ENCODE measurements around the gene ASB1. TPM values are rescaled to one million over a fixed set of nuclear protein-coding genes. Genes with fewer than 3 reads are reported as not detected.

The ASB1 gene
- total and polyA plus RNA-seq, 8 donors = 10.7 to 36.8 (median 18.5) TPM

DNA sequence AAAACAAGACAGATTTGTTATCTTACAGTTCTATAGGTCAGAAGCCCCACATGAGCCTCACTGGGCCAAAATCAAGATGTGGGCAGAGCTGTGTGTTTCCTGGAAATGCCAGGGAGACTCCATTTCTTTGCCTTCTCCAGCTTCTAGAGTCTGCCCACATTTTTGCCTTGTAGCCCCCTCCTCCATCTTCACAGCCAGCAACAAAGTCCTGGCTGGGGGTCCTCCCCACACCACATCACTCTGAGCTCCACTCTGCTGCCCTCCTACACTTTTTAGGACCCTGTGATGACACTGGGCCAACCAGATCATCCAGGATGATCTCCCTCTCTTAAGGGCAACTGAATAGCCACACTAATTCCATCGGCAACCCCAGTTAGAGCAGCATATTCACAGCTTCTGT, 34.3 kb downstream of the ASB1 start:
- no peak overlapping the region for H3K27ac ChIP-seq
- H3K9me3 ChIP-seq = peaks cover 0 to under 1% (median 0%) of the 10 kb centered on the region in 4 donors
- 80 to 100% (median 94%) methylated on average over 1 of the region's 1 CpG for WGBS, 5 donors
- TF ChIP-seq, protein P1, sequence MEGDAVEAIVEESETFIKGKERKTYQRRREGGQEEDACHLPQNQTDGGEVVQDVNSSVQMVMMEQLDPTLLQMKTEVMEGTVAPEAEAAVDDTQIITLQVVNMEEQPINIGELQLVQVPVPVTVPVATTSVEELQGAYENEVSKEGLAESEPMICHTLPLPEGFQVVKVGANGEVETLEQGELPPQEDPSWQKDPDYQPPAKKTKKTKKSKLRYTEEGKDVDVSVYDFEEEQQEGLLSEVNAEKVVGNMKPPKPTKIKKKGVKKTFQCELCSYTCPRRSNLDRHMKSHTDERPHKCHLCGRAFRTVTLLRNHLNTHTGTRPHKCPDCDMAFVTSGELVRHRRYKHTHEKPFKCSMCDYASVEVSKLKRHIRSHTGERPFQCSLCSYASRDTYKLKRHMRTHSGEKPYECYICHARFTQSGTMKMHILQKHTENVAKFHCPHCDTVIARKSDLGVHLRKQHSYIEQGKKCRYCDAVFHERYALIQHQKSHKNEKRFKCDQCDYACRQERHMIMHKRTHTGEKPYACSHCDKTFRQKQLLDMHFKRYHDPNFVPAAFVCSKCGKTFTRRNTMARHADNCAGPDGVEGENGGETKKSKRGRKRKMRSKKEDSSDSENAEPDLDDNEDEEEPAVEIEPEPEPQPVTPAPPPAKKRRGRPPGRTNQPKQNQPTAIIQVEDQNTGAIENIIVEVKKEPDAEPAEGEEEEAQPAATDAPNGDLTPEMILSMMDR (IDR thresholded peaks at IDR 0.05) = no peak
- TF ChIP-seq EP300 (IDR thresholded peaks at IDR 0.05) = no peak
- TF ChIP-seq POLR2A (IDR thresholded peaks at IDR 0.05) = no peak
- H3K4me3 ChIP-seq = no peak overlapping the region
- H3K36me3 ChIP-seq = no peaks in the 10 kb centered on the region
- H3K27me3 ChIP-seq = no peaks in the 10 kb centered on the region
- no peak for DNase-seq
- H3K4me1 ChIP-seq = peaks cover 0 to 19% (median 9%) of the 10 kb centered on the region in 4 donors
- intact Hi-C loops (cut with DNase I; ENCODE audit: low total_unique reads) = no loop called here

GRCh38 chr2:238461491-238461890, 34.8 kb downstream of the ASB1 start:
- no peak overlapping the region for H3K4me3 ChIP-seq
- 70 to 91% (median 88%) methylated on average over 6 of the region's 6 CpGs for WGBS, 5 donors
- peak in 1 of 2 donors; percentile 49 for DNase-seq
- H3K9me3 ChIP-seq = no peaks in the 10 kb centered on the region
- intact Hi-C loops (cut with DNase I; ENCODE audit: low total_unique reads) = no loop called here
- peaks cover 0 to 19% (median 9%) of the 10 kb centered on the region in 4 donors for H3K4me1 ChIP-seq
- TF ChIP-seq, protein P1 (IDR thresholded peaks at IDR 0.05) = no peak
- TF ChIP-seq EP300 (IDR thresholded peaks at IDR 0.05) (no peak), POLR2AphosphoS5 (IDR thresholded peaks at IDR 0.05) (no peak), POLR2A (IDR thresholded peaks at IDR 0.05) (no peak)
- no peaks in the 10 kb centered on the region for H3K27me3 ChIP-seq
- no peak overlapping the region for H3K27ac ChIP-seq
- no peaks in the 10 kb centered on the region for H3K36me3 ChIP-seq

DNA sequence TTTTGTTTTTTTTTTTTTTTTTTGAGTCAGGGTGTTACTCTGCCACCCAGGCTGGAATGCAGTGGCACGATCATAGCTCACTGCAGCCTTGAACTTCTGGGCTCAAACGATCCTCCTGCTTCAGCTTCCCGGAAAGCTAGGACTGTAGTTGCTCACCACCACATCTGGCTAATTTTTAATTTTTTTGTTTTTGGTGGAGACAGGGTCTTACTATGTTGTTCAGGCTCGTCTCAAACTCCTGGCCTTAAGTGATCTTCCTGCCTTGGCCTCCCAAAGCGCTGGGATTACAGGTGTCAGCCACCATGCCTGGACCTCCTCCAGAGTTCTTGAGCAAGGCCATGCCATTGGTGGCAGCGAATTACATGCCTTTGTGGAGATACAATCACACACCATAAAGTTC, 35.2 kb downstream of the ASB1 start:
- 86 to 91% (median 89%) methylated on average over 6 of the region's 6 CpGs for WGBS, 5 donors
- H3K9me3 ChIP-seq = no peaks in the 10 kb centered on the region
- intact Hi-C loops (cut with DNase I; ENCODE audit: low total_unique reads) = no loop called here
- H3K27ac ChIP-seq = no peak overlapping the region
- H3K27me3 ChIP-seq = no peaks in the 10 kb centered on the region
- H3K4me3 ChIP-seq = no peak overlapping the region
- no peak for TF ChIP-seq POLR2AphosphoS5 (IDR thresholded peaks at IDR 0.05)
- peaks cover 0 to 19% (median 9%) of the 10 kb centered on the region in 4 donors for H3K4me1 ChIP-seq
- no peak for DNase-seq
- no peaks in the 10 kb centered on the region for H3K36me3 ChIP-seq

DNA sequence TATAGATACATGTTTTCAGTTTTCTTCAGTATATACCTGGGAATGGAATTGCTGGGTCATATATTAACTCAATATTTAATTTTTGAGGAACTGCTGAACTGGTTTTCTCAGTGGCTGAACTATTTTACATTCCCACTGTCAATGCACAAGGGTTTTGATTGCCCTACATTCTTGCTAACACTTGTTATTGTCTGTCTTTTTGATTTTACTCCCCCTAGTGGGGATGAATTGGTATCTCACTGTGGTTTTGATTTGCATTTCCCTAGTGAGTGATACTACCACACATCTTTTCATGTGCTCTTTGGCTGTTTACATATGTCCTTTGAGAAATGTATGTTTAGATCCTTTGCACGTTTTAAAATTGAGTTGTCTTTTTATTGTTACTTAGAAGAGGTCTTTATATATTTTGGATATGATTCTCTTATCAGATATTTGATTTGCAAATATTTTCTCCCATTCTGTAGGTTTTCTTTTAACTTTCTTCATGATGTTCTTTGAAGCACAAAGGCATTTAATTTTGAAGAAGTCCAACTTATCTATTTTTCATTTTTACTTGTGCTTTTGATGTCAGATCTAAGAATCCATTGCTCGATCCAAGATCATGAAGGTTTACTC, 36.2 kb downstream of the ASB1 start:
- Histone ChIP-seq H3K9me3 (no peaks in the 10 kb centered on the region), H3K4me1 (peaks cover 0 to 19% (median 9%) of the 10 kb centered on the region in 4 donors), H3K4me3 (no peak overlapping the region), H3K27me3 (no peaks in the 10 kb centered on the region), H3K27ac (no peak overlapping the region), H3K36me3 (no peaks in the 10 kb centered on the region)
- TF ChIP-seq, protein P1 (IDR thresholded peaks at IDR 0.05) = peak in 5 of 7 experiments; percentile 48 to 82 (median 75)
- TF ChIP-seq POLR2A (IDR thresholded peaks at IDR 0.05) = no peak
- peak in 1 of 2 donors; percentile 48 for DNase-seq
- intact Hi-C loops (cut with DNase I; ENCODE audit: low total_unique reads) = no loop called here
- 55 to 60% (median 58%) methylated on average over 2 of the region's 2 CpGs for WGBS, 5 donors

DNA sequence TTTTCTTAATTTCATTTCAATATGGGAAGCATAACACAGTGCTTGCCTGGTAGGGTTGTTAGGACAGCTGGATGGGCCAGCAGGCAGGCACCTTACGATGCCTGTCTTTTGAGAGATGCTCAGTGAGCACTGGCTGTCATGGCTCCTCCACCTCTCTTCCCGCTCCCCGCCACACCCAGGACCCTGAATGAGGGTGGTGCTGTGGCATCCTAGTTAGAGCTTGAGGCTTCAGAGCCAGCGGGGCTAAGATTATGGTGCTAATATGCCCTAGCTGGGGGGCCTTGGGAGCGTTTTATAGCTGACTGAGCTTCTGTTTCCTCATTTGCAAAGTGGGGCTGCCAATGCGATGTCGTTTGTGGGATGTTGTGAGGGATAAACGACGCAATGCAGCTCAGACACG, 37.7 kb downstream of the ASB1 start:
- Histone ChIP-seq H3K27ac (no peak overlapping the region), H3K4me3 (no peak overlapping the region), H3K9me3 (peaks cover 0 to 4% (median 0%) of the 10 kb centered on the region in 4 donors), H3K36me3 (no peaks in the 10 kb centered on the region), H3K27me3 (no peaks in the 10 kb centered on the region), H3K4me1 (peaks cover 0 to 5% (median 2%) of the 10 kb centered on the region in 4 donors)
- intact Hi-C loops (cut with DNase I; ENCODE audit: low total_unique reads) = no loop called here
- TF ChIP-seq POLR2A (IDR thresholded peaks at IDR 0.05) = no peak
- peak in 1 of 2 donors; percentile 18 for DNase-seq
- WGBS, 5 donors = 88 to 91% (median 90%) methylated on average over 10 of the region's 10 CpGs
